22Rv1 (cell line): ENCODE data around the gene MTG2.

Experiments used
- CTCF ChIP-seq: fragments of 450-650 bp; IDR thresholded peaks from 2 replicates; pipeline ENCODE4 v1.5.1; 2017; ENCODE audit warnings: mild to moderate bottlenecking
- ZFX ChIP-seq: fragments of 450-650 bp; IDR thresholded peaks from 2 replicates; pipeline ENCODE4 v1.6.1; 2017; ENCODE audit warnings: antibody characterized with exemption, borderline replicate concordance

- no peak for TF ChIP-seq CTCF
- no peak for TF ChIP-seq ZFX
Measured at GRCh38 chr20:62183426-62184142, 756 bp downstream of the MTG2 start.
